Measurements from ENCODE around the gene TMEM79. TPM values are rescaled to one million over a fixed set of nuclear protein-coding genes. Genes with fewer than 3 reads are reported as not detected.

The TMEM79 gene
- 0.98 and 1.9 TPM in 2 replicates for total RNA-seq

DNA sequence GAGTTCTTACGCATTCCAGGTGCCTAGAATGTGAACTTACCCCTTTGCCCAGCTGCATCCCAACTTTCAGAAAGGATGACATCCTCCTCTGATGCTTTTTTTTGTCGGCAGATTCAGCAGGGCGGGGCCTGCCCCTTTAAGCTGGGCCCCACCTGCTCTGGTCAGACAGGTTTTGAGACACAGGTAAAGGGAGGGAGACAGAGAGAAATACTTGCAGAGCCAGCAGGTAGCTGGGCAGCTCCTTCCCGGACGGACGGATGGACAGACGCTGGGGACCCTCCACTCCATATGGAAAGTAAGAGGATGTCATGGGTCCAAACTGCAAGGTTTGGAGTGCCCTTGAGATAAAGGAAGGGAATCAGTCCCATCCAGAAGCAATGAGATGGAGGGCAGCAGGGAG is at the start of gene TMEM79:
Gene TMEM79 (plus strand): TSS at position 214 of the 400 bp plus-strand sequence. CDS start 902 bp downstream, outside the sequence.

DNA sequence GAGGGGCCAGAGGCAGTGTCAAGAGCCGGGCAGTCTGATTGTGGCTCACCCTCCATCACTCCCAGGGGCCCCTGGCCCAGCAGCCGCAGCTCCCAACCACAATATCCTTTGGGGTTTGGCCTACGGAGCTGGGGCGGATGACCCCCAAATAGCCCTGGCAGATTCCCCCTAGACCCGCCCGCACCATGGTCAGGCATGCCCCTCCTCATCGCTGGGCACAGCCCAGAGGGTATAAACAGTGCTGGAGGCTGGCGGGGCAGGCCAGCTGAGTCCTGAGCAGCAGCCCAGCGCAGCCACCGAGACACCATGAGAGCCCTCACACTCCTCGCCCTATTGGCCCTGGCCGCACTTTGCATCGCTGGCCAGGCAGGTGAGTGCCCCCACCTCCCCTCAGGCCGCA is 42.2 kb upstream of the TMEM79 start, which contains the start of gene BGLAP:
Gene BGLAP (plus strand): TSS at position 259 of the 400 bp plus-strand sequence. CDS start 48 bp downstream, at position 307.

DNA sequence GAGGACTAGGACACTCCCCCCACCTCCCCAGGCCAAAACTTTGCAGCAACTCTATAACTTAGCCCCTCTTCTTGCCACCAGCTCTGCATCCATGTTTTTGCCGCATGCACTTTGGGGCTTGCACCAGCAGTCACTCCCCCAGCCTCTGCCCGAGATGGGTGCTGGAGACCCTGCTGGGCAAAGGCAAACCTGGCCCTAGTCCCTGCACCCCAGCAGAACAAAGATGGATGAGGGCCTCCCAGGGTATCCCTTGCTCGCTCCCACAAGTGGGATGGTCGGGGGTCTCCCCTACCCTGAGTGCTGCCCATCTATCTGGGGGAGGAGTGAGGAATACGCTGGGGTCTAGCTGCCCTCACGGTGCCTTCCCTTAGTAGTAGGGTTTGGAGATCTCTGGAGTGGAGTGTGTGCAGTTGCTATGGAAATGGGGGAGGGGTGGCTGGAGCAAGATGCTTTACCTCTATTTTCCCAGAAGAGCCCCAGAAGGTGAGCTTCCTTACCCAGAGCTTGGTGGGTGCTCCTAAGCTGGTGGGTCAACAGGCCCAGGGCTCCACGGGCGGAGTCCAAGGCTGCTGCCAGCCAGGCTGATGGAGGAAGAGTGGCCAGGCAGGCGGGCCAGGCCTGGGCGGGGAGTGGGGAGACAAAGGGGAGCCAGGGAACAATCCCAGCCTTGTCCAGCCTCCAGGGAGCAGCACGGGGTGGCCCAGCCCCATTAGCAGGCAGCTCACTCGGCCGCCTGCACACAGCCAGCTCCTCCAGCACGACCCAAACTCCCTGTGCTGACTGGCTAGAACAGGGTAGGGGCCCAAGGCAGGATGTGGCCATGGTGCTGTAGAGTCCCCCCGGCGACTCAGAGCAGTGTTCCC is 36.4 kb upstream of the TMEM79 start, which contains the start of gene PAQR6:
Gene PAQR6 (minus strand): TSS at position 597 of the 863 bp plus-strand sequence. CDS start 1,325 bp downstream, outside the sequence.

DNA sequence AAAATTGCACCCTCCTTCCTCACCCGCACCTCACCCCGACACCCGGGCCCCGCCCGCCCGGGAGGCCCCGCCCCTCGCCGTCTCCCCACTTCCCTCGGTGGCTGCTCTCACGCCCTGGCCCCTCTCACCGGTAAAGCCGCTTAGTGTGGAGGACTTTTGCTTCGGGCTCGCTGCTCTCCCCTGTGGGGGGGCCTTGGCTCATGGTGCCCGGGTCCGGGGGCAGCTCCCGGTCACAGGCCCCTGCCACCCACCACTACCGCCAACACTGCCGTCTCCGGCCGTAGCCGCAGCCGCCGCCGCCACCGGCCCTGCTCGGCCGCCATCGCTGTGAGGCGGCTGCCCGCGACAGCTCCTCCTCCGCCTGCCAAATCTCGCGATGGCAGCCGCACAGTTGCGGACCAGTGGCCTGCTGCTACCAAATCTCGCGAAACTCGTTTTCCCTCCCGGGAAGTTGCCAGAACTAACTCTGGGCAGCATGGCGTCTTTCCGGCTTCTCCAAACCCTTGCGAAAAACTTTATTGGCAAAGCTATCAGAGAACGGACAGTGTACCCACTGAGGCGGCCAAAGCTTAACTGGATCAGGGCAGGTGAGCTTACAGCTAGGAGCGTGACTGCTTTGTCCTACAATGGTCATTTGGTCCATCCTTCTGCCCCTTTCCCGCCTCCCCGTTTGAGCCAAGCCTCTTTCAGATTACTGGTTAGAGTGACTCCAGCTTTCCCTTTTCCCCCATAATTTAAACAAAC is 1.5 kb upstream of the TMEM79 start, which contains the start of gene SMG5:
Gene SMG5 (minus strand): TSS at position 347 of the 744 bp plus-strand sequence. CDS start 145 bp downstream, at position 202.

DNA sequence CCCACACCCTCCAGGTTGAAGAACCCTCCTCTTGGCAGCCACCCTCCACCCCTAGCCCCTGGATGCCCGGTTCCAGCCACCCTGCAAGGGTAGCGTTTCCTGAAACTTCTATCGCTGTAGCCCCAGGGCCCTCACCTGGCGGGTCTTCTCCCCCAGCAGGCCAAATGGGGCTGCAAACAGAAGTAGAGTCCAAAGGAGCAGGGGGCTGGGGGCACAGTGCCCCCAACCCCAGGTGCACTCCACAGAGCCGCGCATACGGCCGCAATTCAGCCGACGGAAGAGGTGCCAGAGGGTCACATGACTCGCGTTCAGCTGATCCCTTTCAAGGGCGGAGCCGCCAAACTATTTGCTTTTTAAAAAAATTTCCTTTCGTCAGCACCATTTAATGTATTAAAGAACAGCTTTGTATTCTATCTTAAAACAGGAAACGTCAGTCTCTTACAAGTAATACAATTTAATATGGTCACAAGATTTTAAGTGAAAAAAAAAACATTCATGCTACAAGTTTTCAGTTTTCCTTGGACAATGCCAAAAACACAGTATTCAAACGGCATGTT is 11.3 kb downstream of the TMEM79 start, which contains the start of gene GLMP:
Gene GLMP (minus strand): TSS at position 289 of the 557 bp plus-strand sequence. CDS start 34 bp downstream, at position 255.

GRCh38 chr1:156298852-156299357 is 14.8 kb downstream of the TMEM79 start, which contains the start of gene VHLL:
Gene VHLL, minus strand, starts transcription at chr1:156299307. Its CDS starts 118 bp downstream, at chr1:156299189.

GRCh38 chr1:156338180-156338976 is 54.3 kb downstream of the TMEM79 start, which contains the start of the genes CCT3 and TSACC:
Gene CCT3, minus strand, starts transcription at chr1:156338292. Its CDS starts 108 bp downstream, at chr1:156338184.
Gene TSACC, plus strand, starts transcription at chr1:156338526. Its CDS starts 1,232 bp downstream, at chr1:156339758.

Other genes starting within 250 kb of the TMEM79 start
- 30.4 and 33.1 TPM in 2 replicates for gene UBQLN4, start 230.5 kb upstream of the TMEM79 start, total RNA-seq
- gene LAMTOR2, start 229.5 kb upstream of the TMEM79 start, total RNA-seq: 43.7 and 70.9 TPM in 2 replicates
- not detected in 2 replicates for gene RAB25, start 223.2 kb upstream of the TMEM79 start, total RNA-seq
- 15.8 and 19.9 TPM in 2 replicates for gene MEX3A, start 201.9 kb upstream of the TMEM79 start, total RNA-seq
- 724 and 847 TPM in 2 replicates for gene LMNA, start 169.6 kb upstream of the TMEM79 start, total RNA-seq
- gene SEMA4A, start 130.7 kb upstream of the TMEM79 start, total RNA-seq: 0.29 and 0.65 TPM in 2 replicates
- 18.3 and 21.3 TPM in 2 replicates for gene SLC25A44, start 90.2 kb upstream of the TMEM79 start, total RNA-seq
- 51.9 and 54.3 TPM in 2 replicates for gene PMF1, start 71.3 kb upstream of the TMEM79 start, total RNA-seq
- 0.19 and 0.33 TPM in 2 replicates for gene BGLAP, start 42.1 kb upstream of the TMEM79 start, total RNA-seq
- gene PAQR6, start 36.3 kb upstream of the TMEM79 start, total RNA-seq: 0.33 and 0.57 TPM in 2 replicates
- gene SMG5, start 1.5 kb upstream of the TMEM79 start, total RNA-seq: 72.8 and 73.3 TPM in 2 replicates
- gene GLMP, start 11.4 kb downstream of the TMEM79 start, total RNA-seq: 54.7 and 83.6 TPM in 2 replicates
- gene VHLL, start 15.0 kb downstream of the TMEM79 start, total RNA-seq: 0.33 TPM in 1 of 2 replicates, not detected in the other
- gene CCT3, start 54.0 kb downstream of the TMEM79 start, total RNA-seq: 523 and 571 TPM in 2 replicates
- gene TSACC, start 54.2 kb downstream of the TMEM79 start, total RNA-seq: 0.65 TPM in 1 of 2 replicates, not detected in the other
- not detected in 2 replicates for gene RHBG, start 84.9 kb downstream of the TMEM79 start, total RNA-seq
- gene MEF2D, start 216.4 kb downstream of the TMEM79 start, total RNA-seq: 21.6 and 29.4 TPM in 2 replicates